Activated T-cell treated with anti-CD3 and anti-CD28 coated beads, Interleukin-2, amount 50 U/mL, for 72 hours (primary cell): ENCODE results near the gene LCLAT1. TPM values are rescaled to one million over a fixed set of nuclear protein-coding genes. Genes with fewer than 3 reads are reported as not detected.

Source experiments
- ATAC-seq, 2 donors: fragments of 150-1000 bp; cut with Tn5 transposase; replicated peaks in 1 of 2; 2 replicates each; pipeline ENCODE4 v1.10.0; 2021; ENCODE audit warnings: moderate library complexity in 2 of 2, mild to moderate bottlenecking in 1 of 2
- DNase-seq, 2 donors: peaks; one replicate each; pipeline ENCODE4 v3.0.0; 2021 to 2022; ENCODE audit warnings: mixed read lengths in 1 of 2
- H3K27ac Mint-ChIP-seq: one replicate; pipeline ENCODE4 v1.8.0; 2022; ENCODE audit warnings: mild to moderate bottlenecking, moderate library complexity, mixed read lengths
- H3K27me3 Mint-ChIP-seq: one replicate; pipeline ENCODE4 v1.8.0; 2022; ENCODE audit warnings: low read depth, mixed read lengths
- H3K36me3 Mint-ChIP-seq, 2 donors: one replicate each; pipeline ENCODE4 v1.8.0; 2022; ENCODE audit warnings: mixed read lengths in 2 of 2, mild to moderate bottlenecking in 1 of 2; ENCODE audit not compliant: insufficient read depth in 2 of 2
- H3K4me1 Mint-ChIP-seq: one replicate; pipeline ENCODE4 v1.8.0; 2022; ENCODE audit warnings: low read depth, mixed read lengths
- H3K4me3 Mint-ChIP-seq, 2 donors: one replicate each; pipeline ENCODE4 v1.8.0; 2022; ENCODE audit warnings: mild to moderate bottlenecking in 2 of 2, mixed read lengths in 2 of 2, moderate library complexity in 2 of 2
- H3K9me3 Mint-ChIP-seq, 2 donors: one replicate each; pipeline ENCODE4 v1.8.0; 2022; ENCODE audit warnings: mixed read lengths in 2 of 2
- total RNA-seq, 2 donors: library from RNA; stranded (reverse); gene quantifications; one replicate each; pipeline ENCODE4 v1.2.3, GENCODE V29; 2022

The LCLAT1 gene
- total RNA-seq, 2 donors from 2014 or later, result 46.6 to 51.6 TPM

GRCh38 chr2:30690126-30690561 lies 243.1 kb downstream of the LCLAT1 start:
- H3K36me3 Mint-ChIP-seq, result no peaks in the 10 kb centered on the region
- peaks cover 6% of the 10 kb centered on the region for H3K27me3 Mint-ChIP-seq
- ATAC-seq (no peak), DNase-seq (no peak)
- no peaks in the 10 kb centered on the region for H3K9me3 Mint-ChIP-seq
- no peak overlapping the region for H3K27ac Mint-ChIP-seq
- H3K4me1 Mint-ChIP-seq, result no peaks in the 10 kb centered on the region
- no peak overlapping the region for H3K4me3 Mint-ChIP-seq

GRCh38 chr2:30691091-30691947 lies 244.3 kb downstream of the LCLAT1 start:
- no peak for DNase-seq

GRCh38 chr2:30691948-30692828 lies 245.1 kb downstream of the LCLAT1 start:
- Mint-ChIP-seq H3K4me1 (no peaks in the 10 kb centered on the region), H3K9me3 (no peaks in the 10 kb centered on the region), H3K36me3 (no peaks in the 10 kb centered on the region), H3K27me3 (peaks cover 15% of the 10 kb centered on the region), H3K27ac (no peak overlapping the region), H3K4me3 (no peak overlapping the region)
- ATAC-seq (no peak), DNase-seq (no peak)

More at GRCh38 chr2:30691091-30691947, 244.3 kb downstream of the LCLAT1 start:
- no peaks in the 10 kb centered on the region for H3K4me1 Mint-ChIP-seq
- peaks cover 15% of the 10 kb centered on the region for H3K27me3 Mint-ChIP-seq
- H3K36me3 Mint-ChIP-seq, result no peaks in the 10 kb centered on the region
- no peak overlapping the region for H3K27ac Mint-ChIP-seq
- no peak for ATAC-seq
- no peaks in the 10 kb centered on the region for H3K9me3 Mint-ChIP-seq
- H3K4me3 Mint-ChIP-seq, result no peak overlapping the region

- no peak for DNase-seq
- peaks cover 15% of the 10 kb centered on the region for H3K27me3 Mint-ChIP-seq
- ATAC-seq, result no peak
- H3K9me3 Mint-ChIP-seq, result no peaks in the 10 kb centered on the region
- H3K4me1 Mint-ChIP-seq, result no peaks in the 10 kb centered on the region
- no peak overlapping the region for H3K27ac Mint-ChIP-seq
- H3K4me3 Mint-ChIP-seq, result no peak overlapping the region
- H3K36me3 Mint-ChIP-seq, result no peaks in the 10 kb centered on the region
Observed at GRCh38 chr2:30692829-30693275, 245.8 kb downstream of the LCLAT1 start.

Other genes with a start within 250 kb of the LCLAT1 start
- 100 to 1,000 TPM; 129 to 133 TPM for gene LBH, start 215.7 kb upstream of the LCLAT1 start, total RNA-seq